Epithelial cell of esophagus (primary cell): Measurements from ENCODE around the gene TSHR.

Experiments used
- DNase-seq: peaks from one replicate; pipeline ENCODE4 v3.0.0; 2010; ENCODE audit warnings: low read depth
- H3K4me3 ChIP-seq: 2 replicates; pipeline ENCODE4 v1.5.1; 2011; ENCODE audit warnings: mild to moderate bottlenecking, low read length, control low read depth
- TF ChIP-seq, protein P1 (sequence below): IDR thresholded peaks from 2 replicates; pipeline ENCODE4 v1.5.1; 2011; ENCODE audit warnings: low read depth, mild to moderate bottlenecking, low read length, control low read depth, inconsistent platforms; ENCODE audit not compliant: insufficient read depth; ENCODE audit errors: missing control alignments

TSHR gene

DNA sequence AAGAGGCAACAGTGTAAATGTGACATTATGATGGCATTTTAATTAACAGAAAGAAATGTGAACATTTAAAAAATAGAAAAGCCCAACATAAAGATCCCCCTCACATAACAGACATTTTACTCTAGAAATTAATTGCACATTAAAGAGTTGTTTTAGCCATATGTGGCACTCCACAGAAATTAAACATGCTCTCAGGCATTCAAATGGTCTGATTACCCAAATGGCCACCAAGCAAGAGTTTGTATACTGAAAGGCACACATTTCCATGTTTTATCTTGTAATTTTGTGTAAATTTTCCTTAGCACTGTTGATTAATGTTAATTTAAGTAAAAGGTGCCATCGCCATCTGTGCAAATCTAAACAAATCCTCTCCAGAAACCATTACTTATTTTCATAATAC lies 221.8 kb downstream of the TSHR start:
- no peak overlapping the region for H3K4me3 ChIP-seq
- TF ChIP-seq, protein P1, sequence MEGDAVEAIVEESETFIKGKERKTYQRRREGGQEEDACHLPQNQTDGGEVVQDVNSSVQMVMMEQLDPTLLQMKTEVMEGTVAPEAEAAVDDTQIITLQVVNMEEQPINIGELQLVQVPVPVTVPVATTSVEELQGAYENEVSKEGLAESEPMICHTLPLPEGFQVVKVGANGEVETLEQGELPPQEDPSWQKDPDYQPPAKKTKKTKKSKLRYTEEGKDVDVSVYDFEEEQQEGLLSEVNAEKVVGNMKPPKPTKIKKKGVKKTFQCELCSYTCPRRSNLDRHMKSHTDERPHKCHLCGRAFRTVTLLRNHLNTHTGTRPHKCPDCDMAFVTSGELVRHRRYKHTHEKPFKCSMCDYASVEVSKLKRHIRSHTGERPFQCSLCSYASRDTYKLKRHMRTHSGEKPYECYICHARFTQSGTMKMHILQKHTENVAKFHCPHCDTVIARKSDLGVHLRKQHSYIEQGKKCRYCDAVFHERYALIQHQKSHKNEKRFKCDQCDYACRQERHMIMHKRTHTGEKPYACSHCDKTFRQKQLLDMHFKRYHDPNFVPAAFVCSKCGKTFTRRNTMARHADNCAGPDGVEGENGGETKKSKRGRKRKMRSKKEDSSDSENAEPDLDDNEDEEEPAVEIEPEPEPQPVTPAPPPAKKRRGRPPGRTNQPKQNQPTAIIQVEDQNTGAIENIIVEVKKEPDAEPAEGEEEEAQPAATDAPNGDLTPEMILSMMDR = no peak
- DNase-seq = no peak

DNA sequence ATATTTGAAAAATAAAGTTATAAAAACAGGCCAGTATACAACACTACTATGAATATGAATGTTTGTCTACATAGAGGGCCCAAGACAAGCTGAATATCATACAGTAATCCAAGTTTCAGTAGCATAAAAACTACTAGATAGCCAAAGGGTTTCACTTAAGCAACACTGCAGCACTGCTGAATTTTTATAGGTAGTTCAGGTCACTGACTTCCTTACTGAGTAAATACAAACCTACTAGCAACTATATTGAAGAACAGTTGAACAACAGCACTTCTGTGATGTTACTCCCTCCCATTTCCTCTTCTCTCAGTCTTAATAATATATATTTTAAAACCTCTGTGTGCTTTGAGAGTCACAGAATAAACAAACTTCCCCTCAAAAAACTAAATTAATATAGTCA lies 222.6 kb downstream of the TSHR start:
- H3K4me3 ChIP-seq = no peak overlapping the region
- TF ChIP-seq, protein P1 = no peak
- DNase-seq = no peak

DNA sequence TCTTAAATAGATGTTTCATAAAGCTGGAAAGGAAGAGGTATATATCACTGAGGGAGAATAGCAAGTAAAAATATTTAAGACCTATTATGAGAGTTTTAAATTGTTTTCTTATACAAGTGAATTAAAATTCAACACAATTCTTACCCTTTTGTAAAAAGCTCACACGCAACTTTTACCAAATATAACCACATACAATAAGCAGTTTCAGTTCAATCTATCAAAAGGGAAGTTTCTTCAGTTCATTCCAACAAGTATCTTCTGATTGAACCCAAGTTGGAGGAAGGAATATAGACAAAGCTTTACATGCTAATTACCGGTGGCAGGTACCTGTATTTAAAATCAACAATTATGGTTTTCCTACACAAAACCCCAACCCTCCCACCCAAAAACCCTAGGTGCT lies 224.2 kb downstream of the TSHR start:
- no peak overlapping the region for H3K4me3 ChIP-seq
- no peak for DNase-seq
- TF ChIP-seq, protein P1 = no peak

DNA sequence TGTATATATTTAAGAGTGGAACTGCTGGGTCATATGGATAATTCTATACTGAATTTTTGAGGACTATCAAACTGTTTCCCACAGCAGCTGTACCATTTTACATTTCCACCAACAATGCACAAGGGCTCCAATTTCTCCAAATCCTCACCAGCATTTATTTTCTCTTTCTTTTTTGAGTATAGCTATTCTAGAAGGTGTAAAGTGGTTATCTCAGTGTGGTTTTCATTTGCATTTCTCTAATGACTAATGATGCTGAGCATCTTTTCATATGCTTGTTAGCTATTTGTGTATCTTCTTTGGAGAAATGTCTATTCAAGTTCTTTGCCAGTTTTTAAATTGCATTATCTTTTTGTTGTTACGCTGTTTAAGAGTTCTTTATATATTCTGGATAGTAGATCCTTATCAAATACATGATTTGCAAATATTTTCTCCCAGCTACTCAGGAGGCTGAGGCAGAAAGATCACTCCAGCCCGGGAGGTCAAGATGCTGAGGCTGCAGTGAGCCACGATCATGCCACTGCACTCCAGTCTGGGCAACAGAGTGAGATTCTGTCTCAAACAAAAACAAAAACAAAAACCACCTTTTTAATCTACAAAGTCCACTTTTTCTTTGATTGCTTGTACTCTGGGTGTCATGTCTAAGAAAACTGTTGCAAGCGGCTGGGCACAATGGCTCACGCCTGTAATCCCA lies 232.6 kb downstream of the TSHR start:
- no peak overlapping the region for H3K4me3 ChIP-seq
- no peak for DNase-seq
- TF ChIP-seq, protein P1 = no peak

DNA sequence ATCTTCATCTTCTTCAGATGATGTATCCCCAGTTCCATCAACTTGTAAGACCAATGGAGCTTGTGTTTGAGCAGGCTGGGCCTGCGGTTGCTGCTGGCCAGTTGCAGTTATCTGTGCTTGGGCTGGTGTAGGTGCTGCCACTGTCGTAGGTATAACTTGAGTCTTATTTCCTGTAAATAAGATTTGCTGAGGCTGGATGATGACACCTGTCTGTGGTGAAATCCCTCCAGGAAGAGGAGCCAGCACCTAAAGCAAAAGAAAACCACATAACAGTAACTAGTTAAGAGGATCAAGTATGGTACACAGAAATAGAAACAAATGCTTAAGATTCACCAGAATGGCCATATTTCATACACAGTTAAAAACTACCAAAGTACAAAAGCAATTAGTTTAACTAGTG lies 237.2 kb downstream of the TSHR start:
- no peak for DNase-seq
- H3K4me3 ChIP-seq = no peak overlapping the region
- TF ChIP-seq, protein P1 = no peak

DNA sequence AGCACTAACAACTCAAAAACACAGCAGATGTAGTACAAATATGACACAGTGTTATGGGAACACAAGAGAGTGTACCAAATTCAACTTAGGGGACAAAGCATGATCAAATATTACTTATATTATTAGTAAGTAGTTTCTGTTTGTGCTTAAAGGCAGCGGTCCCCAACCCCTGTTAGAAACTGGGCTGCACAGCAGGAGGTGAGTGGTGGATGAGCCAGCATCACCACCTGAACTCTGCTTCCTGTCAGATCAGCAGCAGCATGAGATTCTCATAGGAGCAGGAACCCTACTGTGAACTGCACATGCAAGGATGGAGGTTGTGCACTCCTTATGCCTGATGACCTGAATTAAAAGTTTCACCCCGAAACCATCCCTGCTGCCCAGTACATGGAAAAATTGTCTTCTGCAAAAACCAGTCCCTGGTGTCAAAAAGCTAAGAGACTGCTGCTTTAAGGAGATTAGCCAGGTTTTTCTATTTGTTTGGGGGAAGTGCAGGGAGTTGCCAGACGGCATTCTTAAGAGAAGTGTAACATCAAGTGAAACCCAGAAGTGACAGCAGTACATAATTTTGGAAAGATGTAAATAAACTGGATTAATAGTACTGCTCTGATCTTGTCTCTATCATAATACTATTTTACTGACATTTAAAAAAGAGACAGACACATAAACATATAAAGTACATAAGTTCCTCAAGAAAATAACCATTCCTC lies 238.7 kb downstream of the TSHR start:
- DNase-seq = peak; percentile 30
- H3K4me3 ChIP-seq = no peak overlapping the region
- TF ChIP-seq, protein P1 = no peak
